ENCODE results near the gene EDEM3. TPM values are rescaled to one million over a fixed set of nuclear protein-coding genes. Genes with fewer than 3 reads are reported as not detected.

The EDEM3 gene
- total and polyA plus RNA-seq, 2 donors (not counting 1 experiment from before 2014, with no cell fraction given), result 4.3 to 20.9 TPM

- no peaks in the 10 kb centered on the region for H3K27me3 ChIP-seq (replicated peaks in 1 of 4; ENCODE audit: control extremely low read depth in 1 of 4, control insufficient read depth in 3 of 4, insufficient read depth in 4 of 4, low read length in 3 of 4)
- H3K36me3 ChIP-seq (replicated peaks in 1 of 2; ENCODE audit: control extremely low read depth in 1 of 2, control insufficient read depth in 1 of 2, extremely low read depth in 1 of 2, insufficient read depth in 2 of 2, low read length in 1 of 2), result peaks cover 0 to 2% of the 10 kb centered on the region in 2 experiments
- Mint-ChIP-seq H3K4me3 (no peak overlapping the region), H3K27me3 (no peaks in the 10 kb centered on the region), H3K27ac (no peak overlapping the region), H3K9me3 (ENCODE audit: insufficient read depth) (no peaks in the 10 kb centered on the region), H3K4me1 (peaks cover 9% of the 10 kb centered on the region)
- DNase-seq (no peak), ATAC-seq (ENCODE audit: low read depth) (no peak)
- H2AFZ ChIP-seq (ENCODE audit: insufficient read depth, low read depth, low read length, poor library complexity, severe bottlenecking), result no peak overlapping the region
- no peak overlapping the region for H3K4me2 ChIP-seq (replicated peaks; ENCODE audit: low read depth, low read length, poor library complexity, severe bottlenecking)
- no peaks in the 10 kb centered on the region for H3K79me2 ChIP-seq (ENCODE audit: control insufficient read depth, insufficient read depth, low read length)
- TF ChIP-seq EZH2 (IDR thresholded peaks at IDR 0.05; ENCODE audit: borderline replicate concordance, insufficient read depth, low read depth, low read length, poor library complexity, severe bottlenecking) (no peak), CTCF (IDR thresholded peaks at IDR 0.05) (no peak)
- no peaks in the 10 kb centered on the region for H3K9me3 ChIP-seq (ENCODE audit: control extremely low read depth in 1 of 3, control insufficient read depth in 2 of 3, insufficient read depth in 1 of 3, low read length in 2 of 3)
- 60% methylated on average over 1 of the region's 6 CpGs for WGBS (ENCODE audit: insufficient coverage)
- no peak overlapping the region for H3K4me3 ChIP-seq (ENCODE audit: control extremely low read depth in 1 of 5, extremely low read depth in 1 of 5, insufficient read depth in 1 of 5, low read depth in 2 of 5, low read length in 4 of 5)
- POLR2A ChIA-PET, result no interaction called here
- intact Hi-C loops (cut with micrococcal nuclease), result loop anchor here (10.0 kb wide), 1 partner anchor 1412 kb away; no protein-coding TSS in a partner anchor
- no peaks in the 10 kb centered on the region for H4K20me1 ChIP-seq (ENCODE audit: control insufficient read depth, insufficient read depth, low read length, poor library complexity, severe bottlenecking)
- no peak overlapping the region for H3K27ac ChIP-seq (ENCODE audit: low read length in 2 of 2)
- CTCF ChIA-PET, result interaction anchor here (0.7 to 2.6 kb wide), 8 partner anchors 12 to 1603 kb away, joined by 3 to 21 read pairs (median 4); partner anchors contain the start of gene NIBAN1
- no peak overlapping the region for H3K9ac ChIP-seq (ENCODE audit: low read length)
- peaks cover 0 to 11% of the 10 kb centered on the region in 2 donors for H3K4me1 ChIP-seq (ENCODE audit: control insufficient read depth in 2 of 2, insufficient read depth in 2 of 2, low read length in 2 of 2)
Observed at GRCh38 chr1:184802354-184803179, 47.9 kb upstream of the EDEM3 start.

GRCh38 chr1:184801503-184801902, 46.8 kb upstream of the EDEM3 start:
- Histone ChIP-seq H2AFZ (ENCODE audit: insufficient read depth, low read depth, low read length, poor library complexity, severe bottlenecking) (no peak overlapping the region), H3K36me3 (replicated peaks in 1 of 2; ENCODE audit: control extremely low read depth in 1 of 2, control insufficient read depth in 1 of 2, extremely low read depth in 1 of 2, insufficient read depth in 2 of 2, low read length in 1 of 2) (peaks cover 0 to 2% of the 10 kb centered on the region in 2 experiments), H3K79me2 (ENCODE audit: control insufficient read depth, insufficient read depth, low read length) (no peaks in the 10 kb centered on the region), H3K9me3 (ENCODE audit: control extremely low read depth in 1 of 3, control insufficient read depth in 2 of 3, insufficient read depth in 1 of 3, low read length in 2 of 3) (no peaks in the 10 kb centered on the region), H3K4me1 (ENCODE audit: control insufficient read depth in 2 of 2, insufficient read depth in 2 of 2, low read length in 2 of 2) (peaks cover 0 to 11% of the 10 kb centered on the region in 2 donors), H3K27me3 (replicated peaks in 1 of 4; ENCODE audit: control extremely low read depth in 1 of 4, control insufficient read depth in 3 of 4, insufficient read depth in 4 of 4, low read length in 3 of 4) (no peaks in the 10 kb centered on the region), H3K9ac (ENCODE audit: low read length) (no peak overlapping the region), H3K27ac (ENCODE audit: low read length in 2 of 2) (no peak overlapping the region), H3K4me3 (ENCODE audit: control extremely low read depth in 1 of 5, extremely low read depth in 1 of 5, insufficient read depth in 1 of 5, low read depth in 2 of 5, low read length in 4 of 5) (no peak overlapping the region), H4K20me1 (ENCODE audit: control insufficient read depth, insufficient read depth, low read length, poor library complexity, severe bottlenecking) (no peaks in the 10 kb centered on the region), H3K4me2 (replicated peaks; ENCODE audit: low read depth, low read length, poor library complexity, severe bottlenecking) (no peak overlapping the region)
- ChIA-PET POLR2A (no interaction called here), CTCF (interaction anchor here (2.6 kb wide), 1 partner anchor 181 kb away, joined by 21 read pairs; no protein-coding TSS in a partner anchor)
- TF ChIP-seq EZH2 (IDR thresholded peaks at IDR 0.05; ENCODE audit: borderline replicate concordance, insufficient read depth, low read depth, low read length, poor library complexity, severe bottlenecking), result no peak
- no peak for TF ChIP-seq CTCF (IDR thresholded peaks at IDR 0.05)
- no peak overlapping the region for H3K4me3 Mint-ChIP-seq
- no peaks in the 10 kb centered on the region for H3K9me3 Mint-ChIP-seq (ENCODE audit: insufficient read depth)
- intact Hi-C loops (cut with micrococcal nuclease), result loop anchor here (10.0 kb wide), 1 partner anchor 1413 kb away; no protein-coding TSS in a partner anchor
- peaks cover 8% of the 10 kb centered on the region for H3K4me1 Mint-ChIP-seq
- no peaks in the 10 kb centered on the region for H3K27me3 Mint-ChIP-seq
- DNase-seq, result no peak
- ATAC-seq (ENCODE audit: low read depth), result no peak
- 100% methylated on average over 1 of the region's 1 CpG for whole genome bisulfite sequencing (ENCODE audit: insufficient coverage)
- H3K27ac Mint-ChIP-seq, result no peak overlapping the region
